Measurements from ENCODE around the gene PRAC2.

DNA sequence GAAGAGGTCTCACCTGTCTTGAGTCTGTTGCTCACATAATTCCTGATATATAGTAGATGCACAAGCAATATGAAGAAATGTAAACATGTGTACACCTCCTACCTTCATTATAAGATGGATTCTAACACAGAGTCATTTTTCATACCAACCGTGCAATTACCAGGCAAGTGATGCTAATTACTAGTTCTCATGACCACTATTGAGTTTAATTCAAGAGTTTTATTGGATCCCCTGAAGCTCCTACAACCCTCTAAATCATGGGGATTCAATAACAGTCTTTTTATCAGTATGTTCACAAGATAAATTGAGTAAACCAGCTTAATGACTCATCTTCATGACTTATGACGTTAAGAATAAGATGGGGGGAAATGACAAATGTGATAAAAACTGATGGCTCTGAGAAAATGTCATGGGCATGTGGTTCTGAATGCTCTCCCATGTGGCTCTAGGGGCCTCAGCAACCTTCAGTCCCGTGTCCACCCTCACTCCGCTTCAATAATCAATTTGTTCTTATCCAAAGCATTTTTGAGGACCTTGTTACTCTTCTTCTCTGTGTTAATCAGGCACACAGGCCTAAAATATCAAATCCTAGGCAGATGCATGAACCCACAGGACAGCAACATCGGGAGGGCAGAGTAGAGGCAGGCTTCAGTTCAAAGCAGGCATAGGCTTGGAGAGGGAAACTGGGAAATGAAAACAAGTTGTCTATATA lies 43.4 kb upstream of the PRAC2 start:
- TF ChIP-seq, protein P1, sequence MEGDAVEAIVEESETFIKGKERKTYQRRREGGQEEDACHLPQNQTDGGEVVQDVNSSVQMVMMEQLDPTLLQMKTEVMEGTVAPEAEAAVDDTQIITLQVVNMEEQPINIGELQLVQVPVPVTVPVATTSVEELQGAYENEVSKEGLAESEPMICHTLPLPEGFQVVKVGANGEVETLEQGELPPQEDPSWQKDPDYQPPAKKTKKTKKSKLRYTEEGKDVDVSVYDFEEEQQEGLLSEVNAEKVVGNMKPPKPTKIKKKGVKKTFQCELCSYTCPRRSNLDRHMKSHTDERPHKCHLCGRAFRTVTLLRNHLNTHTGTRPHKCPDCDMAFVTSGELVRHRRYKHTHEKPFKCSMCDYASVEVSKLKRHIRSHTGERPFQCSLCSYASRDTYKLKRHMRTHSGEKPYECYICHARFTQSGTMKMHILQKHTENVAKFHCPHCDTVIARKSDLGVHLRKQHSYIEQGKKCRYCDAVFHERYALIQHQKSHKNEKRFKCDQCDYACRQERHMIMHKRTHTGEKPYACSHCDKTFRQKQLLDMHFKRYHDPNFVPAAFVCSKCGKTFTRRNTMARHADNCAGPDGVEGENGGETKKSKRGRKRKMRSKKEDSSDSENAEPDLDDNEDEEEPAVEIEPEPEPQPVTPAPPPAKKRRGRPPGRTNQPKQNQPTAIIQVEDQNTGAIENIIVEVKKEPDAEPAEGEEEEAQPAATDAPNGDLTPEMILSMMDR (IDR thresholded peaks at IDR 0.05; ENCODE audit: low read depth, low read length), result no peak
- TF ChIP-seq POLR2A (IDR thresholded peaks at IDR 0.05; ENCODE audit: extremely low read depth, insufficient read length), result no peak
- TF ChIP-seq, protein P2, sequence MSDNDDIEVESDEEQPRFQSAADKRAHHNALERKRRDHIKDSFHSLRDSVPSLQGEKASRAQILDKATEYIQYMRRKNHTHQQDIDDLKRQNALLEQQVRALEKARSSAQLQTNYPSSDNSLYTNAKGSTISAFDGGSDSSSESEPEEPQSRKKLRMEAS (IDR thresholded peaks at IDR 0.05; ENCODE audit: low read depth, low read length), result no peak
